ENCODE measurements around the gene RIPK4.

DNA sequence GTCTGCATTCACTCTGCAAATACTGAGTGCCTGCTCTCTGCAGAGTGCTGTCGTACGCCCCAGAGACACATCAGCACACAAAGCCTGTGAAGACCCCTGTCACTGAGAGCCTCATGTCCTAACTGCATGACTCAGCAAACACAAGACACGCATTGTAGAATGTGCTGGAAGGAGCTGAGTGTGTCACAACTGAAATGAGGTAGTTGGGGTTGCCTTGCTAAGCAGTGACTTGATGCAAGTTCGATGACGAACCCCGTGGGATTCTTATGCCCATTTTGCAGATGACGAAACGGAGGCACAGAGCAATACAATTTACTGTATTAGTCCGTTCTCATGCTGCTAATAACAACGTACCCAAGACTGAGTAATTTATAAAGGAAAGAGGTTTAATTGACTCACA, 65.1 kb downstream of the RIPK4 start:
- TF ChIP-seq, protein P1, sequence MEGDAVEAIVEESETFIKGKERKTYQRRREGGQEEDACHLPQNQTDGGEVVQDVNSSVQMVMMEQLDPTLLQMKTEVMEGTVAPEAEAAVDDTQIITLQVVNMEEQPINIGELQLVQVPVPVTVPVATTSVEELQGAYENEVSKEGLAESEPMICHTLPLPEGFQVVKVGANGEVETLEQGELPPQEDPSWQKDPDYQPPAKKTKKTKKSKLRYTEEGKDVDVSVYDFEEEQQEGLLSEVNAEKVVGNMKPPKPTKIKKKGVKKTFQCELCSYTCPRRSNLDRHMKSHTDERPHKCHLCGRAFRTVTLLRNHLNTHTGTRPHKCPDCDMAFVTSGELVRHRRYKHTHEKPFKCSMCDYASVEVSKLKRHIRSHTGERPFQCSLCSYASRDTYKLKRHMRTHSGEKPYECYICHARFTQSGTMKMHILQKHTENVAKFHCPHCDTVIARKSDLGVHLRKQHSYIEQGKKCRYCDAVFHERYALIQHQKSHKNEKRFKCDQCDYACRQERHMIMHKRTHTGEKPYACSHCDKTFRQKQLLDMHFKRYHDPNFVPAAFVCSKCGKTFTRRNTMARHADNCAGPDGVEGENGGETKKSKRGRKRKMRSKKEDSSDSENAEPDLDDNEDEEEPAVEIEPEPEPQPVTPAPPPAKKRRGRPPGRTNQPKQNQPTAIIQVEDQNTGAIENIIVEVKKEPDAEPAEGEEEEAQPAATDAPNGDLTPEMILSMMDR (IDR thresholded peaks at IDR 0.05): no peak
- TF ChIP-seq TCF7L2 (IDR thresholded peaks at IDR 0.05; ENCODE audit: low read depth, low read length): no peak
- no peak for TF ChIP-seq POLR2AphosphoS5 (IDR thresholded peaks at IDR 0.05; ENCODE audit: low read depth, low read length)
- no peak for TF ChIP-seq SIN3A (IDR thresholded peaks at IDR 0.05; ENCODE audit: borderline replicate concordance, insufficient read depth, low read depth, low read length)

Measured in Panc1 (cell line).